Panc1 (cell line): ENCODE measurements around the gene PRKACB.

Experiments used
- POLR2AphosphoS5 ChIP-seq: IDR thresholded peaks from 2 replicates; pipeline ENCODE4 v1.6.1; 2012; ENCODE audit warnings: mild to moderate bottlenecking, low read depth, low read length, moderate library complexity
- SIN3A ChIP-seq: IDR thresholded peaks from 2 replicates; pipeline ENCODE4 v1.6.1; 2012; ENCODE audit warnings: low read depth, mild to moderate bottlenecking, low read length, moderate library complexity, borderline replicate concordance; ENCODE audit not compliant: insufficient read depth
- TCF7L2 ChIP-seq: IDR thresholded peaks from 2 replicates; pipeline ENCODE4 v1.6.1; 2011; ENCODE audit warnings: mild to moderate bottlenecking, low read depth, low read length, inconsistent platforms
- TF ChIP-seq, protein P1 (sequence below): fragments of 450-650 bp; IDR thresholded peaks from 2 replicates; pipeline ENCODE4 v1.5.1; 2017; ENCODE audit warnings: mild to moderate bottlenecking
- TF ChIP-seq, protein P2 (sequence below), 2 experiments: IDR thresholded peaks; 2 replicates each; pipeline ENCODE4 v1.6.1; 2011 to 2012; ENCODE audit warnings: low read depth in 2 of 2, control low read depth in 1 of 2, low read length in 1 of 2, mild to moderate bottlenecking in 1 of 2, moderate library complexity in 1 of 2; ENCODE audit not compliant: insufficient read depth in 1 of 2

DNA sequence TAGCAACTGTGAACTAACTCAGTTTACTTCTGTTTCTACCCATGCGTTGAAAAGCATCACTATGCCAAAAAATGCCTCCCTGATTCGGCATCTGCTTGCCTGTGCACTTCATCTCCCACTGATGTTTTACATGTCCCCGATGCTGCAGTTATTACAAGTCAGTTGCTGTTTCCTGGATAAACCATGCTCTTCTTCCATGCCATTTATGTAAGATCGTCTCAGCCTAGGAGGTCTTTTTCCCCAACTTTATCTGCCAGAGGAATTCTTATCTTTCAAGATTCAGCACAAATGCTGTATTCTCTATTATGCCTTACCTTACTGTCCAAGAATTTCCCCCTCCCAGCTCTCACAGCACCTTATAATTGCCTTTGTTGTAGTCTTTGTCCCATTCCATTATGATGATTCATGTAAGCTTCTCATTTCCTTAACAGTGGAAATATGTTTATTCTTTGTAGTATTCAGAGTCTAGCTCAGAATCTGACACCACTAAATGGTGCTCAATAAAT, 30.0 kb downstream of the PRKACB start:
- TF ChIP-seq TCF7L2 (no peak), POLR2AphosphoS5 (no peak), SIN3A (no peak)
- TF ChIP-seq, protein P1, sequence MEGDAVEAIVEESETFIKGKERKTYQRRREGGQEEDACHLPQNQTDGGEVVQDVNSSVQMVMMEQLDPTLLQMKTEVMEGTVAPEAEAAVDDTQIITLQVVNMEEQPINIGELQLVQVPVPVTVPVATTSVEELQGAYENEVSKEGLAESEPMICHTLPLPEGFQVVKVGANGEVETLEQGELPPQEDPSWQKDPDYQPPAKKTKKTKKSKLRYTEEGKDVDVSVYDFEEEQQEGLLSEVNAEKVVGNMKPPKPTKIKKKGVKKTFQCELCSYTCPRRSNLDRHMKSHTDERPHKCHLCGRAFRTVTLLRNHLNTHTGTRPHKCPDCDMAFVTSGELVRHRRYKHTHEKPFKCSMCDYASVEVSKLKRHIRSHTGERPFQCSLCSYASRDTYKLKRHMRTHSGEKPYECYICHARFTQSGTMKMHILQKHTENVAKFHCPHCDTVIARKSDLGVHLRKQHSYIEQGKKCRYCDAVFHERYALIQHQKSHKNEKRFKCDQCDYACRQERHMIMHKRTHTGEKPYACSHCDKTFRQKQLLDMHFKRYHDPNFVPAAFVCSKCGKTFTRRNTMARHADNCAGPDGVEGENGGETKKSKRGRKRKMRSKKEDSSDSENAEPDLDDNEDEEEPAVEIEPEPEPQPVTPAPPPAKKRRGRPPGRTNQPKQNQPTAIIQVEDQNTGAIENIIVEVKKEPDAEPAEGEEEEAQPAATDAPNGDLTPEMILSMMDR: no peak
- TF ChIP-seq, protein P2, sequence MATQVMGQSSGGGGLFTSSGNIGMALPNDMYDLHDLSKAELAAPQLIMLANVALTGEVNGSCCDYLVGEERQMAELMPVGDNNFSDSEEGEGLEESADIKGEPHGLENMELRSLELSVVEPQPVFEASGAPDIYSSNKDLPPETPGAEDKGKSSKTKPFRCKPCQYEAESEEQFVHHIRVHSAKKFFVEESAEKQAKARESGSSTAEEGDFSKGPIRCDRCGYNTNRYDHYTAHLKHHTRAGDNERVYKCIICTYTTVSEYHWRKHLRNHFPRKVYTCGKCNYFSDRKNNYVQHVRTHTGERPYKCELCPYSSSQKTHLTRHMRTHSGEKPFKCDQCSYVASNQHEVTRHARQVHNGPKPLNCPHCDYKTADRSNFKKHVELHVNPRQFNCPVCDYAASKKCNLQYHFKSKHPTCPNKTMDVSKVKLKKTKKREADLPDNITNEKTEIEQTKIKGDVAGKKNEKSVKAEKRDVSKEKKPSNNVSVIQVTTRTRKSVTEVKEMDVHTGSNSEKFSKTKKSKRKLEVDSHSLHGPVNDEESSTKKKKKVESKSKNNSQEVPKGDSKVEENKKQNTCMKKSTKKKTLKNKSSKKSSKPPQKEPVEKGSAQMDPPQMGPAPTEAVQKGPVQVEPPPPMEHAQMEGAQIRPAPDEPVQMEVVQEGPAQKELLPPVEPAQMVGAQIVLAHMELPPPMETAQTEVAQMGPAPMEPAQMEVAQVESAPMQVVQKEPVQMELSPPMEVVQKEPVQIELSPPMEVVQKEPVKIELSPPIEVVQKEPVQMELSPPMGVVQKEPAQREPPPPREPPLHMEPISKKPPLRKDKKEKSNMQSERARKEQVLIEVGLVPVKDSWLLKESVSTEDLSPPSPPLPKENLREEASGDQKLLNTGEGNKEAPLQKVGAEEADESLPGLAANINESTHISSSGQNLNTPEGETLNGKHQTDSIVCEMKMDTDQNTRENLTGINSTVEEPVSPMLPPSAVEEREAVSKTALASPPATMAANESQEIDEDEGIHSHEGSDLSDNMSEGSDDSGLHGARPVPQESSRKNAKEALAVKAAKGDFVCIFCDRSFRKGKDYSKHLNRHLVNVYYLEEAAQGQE (IDR thresholded peaks at IDR 0.05; ENCODE audit: insufficient read depth in 1 of 2, low read depth in 2 of 2, low read length in 1 of 2): no peak
